Subcutaneous adipose tissue (tissue), 4 donors: ENCODE results near the gene NKX3-2. TPM values are rescaled to one million over a fixed set of nuclear protein-coding genes. Genes with fewer than 3 reads are reported as not detected.

Experiments
- total RNA-seq, 4 donors: library from RNA; depleted of rRNA; stranded (reverse); fragments of >200 nt; gene quantifications; one replicate each; pipeline ENCODE4 v1.1.0, GENCODE V29; 2016
- TF ChIP-seq, protein P1 (sequence below): fragments of 450-650 bp; IDR thresholded peaks from one replicate; pipeline ENCODE4 v1.5.1; 2016; ENCODE audit warnings: low read depth, mild to moderate bottlenecking, control low read depth, antibody characterized with exemption, moderate library complexity

The NKX3-2 gene
- total RNA-seq, 4 donors from 2014 or later = 0.17 to 0.44 TPM; not detected in 2

DNA sequence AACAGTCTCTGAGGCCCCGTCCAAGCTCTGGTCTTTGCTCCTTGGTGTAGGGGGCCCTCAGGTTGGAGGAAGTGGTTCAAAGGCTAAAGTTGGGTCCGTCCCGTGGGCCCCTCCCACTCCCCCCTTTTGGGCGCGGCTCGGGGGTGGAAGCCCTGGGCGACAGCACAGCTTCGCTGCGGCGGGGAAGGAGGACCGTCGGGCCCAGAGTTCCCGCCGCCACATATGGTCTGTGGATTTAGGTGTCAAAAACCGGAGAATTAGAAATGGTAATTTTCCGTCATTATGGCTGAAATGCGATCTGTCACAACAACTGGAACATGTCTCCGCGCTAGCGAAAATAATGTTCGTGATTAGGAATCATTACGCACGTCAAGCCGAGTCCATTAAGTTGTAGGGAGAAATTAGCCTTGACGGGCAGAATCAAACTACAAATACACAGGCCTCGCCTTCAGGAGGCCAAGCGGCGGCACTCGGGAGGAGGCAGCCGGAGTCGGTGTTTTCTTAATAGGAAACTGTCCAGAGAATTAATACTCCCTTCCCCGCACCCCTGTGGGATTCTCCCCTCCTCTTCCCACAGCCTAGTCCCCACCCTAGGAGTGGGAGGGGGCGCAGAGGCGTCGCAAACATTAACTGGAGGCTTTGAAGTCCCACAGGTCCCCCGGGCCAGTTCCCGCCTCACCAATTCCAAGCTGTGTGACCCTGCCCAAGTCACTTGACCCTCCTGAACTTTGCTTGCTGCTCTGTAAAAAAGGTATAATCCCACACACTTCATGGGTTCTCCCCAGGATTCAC lies 15.0 kb downstream of the NKX3-2 start:
- TF ChIP-seq, protein P1, sequence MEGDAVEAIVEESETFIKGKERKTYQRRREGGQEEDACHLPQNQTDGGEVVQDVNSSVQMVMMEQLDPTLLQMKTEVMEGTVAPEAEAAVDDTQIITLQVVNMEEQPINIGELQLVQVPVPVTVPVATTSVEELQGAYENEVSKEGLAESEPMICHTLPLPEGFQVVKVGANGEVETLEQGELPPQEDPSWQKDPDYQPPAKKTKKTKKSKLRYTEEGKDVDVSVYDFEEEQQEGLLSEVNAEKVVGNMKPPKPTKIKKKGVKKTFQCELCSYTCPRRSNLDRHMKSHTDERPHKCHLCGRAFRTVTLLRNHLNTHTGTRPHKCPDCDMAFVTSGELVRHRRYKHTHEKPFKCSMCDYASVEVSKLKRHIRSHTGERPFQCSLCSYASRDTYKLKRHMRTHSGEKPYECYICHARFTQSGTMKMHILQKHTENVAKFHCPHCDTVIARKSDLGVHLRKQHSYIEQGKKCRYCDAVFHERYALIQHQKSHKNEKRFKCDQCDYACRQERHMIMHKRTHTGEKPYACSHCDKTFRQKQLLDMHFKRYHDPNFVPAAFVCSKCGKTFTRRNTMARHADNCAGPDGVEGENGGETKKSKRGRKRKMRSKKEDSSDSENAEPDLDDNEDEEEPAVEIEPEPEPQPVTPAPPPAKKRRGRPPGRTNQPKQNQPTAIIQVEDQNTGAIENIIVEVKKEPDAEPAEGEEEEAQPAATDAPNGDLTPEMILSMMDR = no peak

GRCh38 chr4:13528821-13529127 lies 15.5 kb downstream of the NKX3-2 start:
- TF ChIP-seq, protein P1 = no peak

DNA sequence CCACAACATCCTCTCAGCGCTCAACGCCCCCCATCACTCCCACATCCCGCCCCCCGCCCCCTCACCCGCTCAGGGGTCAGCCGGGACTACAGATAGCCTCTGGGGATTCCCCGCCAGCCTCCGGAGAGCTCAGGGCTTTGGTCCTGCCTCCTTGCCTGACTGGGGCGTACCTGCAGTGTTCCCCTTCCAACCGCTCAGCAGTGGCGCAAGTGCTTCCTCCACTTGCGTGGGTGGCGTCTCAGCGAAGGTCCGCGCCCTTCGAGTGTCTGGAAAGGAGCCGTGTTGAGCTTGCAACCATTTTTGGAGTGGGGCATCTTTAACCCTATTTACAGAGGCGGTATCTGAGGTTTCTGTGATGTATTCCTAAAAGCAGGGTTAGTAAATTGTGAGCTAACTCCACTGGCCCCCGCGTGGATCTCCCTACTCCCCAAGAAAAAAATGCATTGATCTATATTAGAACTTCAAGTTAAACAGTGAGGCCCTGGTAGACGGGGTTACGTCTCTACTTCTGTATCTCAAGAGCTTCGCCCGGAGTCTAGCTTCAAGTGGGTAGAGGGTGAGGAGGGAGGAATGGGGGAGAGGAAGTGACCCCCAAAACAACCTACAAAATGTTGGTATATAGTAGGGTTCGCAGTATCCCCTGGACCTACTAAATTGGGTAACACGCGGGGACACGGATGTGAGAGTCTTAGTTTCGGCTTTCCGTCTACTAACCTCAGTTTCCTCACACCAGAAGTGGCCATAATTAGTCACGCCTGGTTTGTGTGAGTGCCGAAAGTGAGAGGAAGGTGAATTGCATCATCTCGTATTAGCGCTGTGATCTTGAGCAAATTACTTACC lies 16.1 kb downstream of the NKX3-2 start:
- TF ChIP-seq, protein P1 = no peak

- TF ChIP-seq, protein P1 = no peak
Observed at GRCh38 chr4:13527192-13527980, 16.9 kb downstream of the NKX3-2 start.

- TF ChIP-seq, protein P1 = no peak
Observed at GRCh38 chr4:13526658-13527057, 17.6 kb downstream of the NKX3-2 start.

DNA sequence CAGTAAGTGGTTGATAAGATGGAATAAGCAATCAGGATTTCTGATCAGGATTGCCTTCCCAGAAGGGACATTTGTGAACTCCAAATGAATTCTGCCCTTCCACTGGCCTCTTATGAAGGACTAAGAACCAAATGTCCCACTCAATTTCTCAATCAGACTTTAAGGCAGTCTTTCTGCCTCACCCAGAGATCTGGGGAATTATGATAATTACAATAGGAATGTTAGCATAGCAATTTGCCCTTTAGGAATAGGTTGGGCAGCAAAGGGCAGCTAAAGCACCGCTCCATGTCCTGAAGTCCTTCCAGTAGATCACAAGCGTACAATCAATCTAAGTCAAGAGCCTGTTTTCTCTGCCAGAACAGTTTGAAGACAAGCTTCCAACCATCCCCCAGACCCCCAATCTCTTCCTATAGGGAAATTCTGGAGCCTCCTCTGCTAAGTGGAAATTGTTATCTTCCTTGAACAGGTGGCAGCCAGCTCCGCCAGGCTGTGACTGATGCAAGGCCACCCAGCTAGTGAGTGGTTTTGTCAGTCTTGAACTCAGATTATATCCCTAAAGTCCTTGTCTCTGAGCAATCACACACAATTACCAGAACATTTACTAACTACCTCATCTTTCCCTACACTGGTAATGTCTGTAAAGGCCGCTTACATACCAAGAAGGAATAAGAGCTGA lies 18.6 kb downstream of the NKX3-2 start:
- TF ChIP-seq, protein P1 = no peak
